Measurements from ENCODE around the gene RTN1. TPM values are rescaled to one million over a fixed set of nuclear protein-coding genes. Genes with fewer than 3 reads are reported as not detected.

RTN1 gene
- total RNA-seq, 1 donor from 2014 or later = not detected

- Histone ChIP-seq H3K27me3 (ENCODE audit: control insufficient read depth, insufficient read depth, low read length) (no peaks in the 10 kb centered on the region), H3K36me3 (ENCODE audit: control insufficient read depth, insufficient read depth, low read length) (no peaks in the 10 kb centered on the region), H3K4me3 (ENCODE audit: low read depth, low read length) (no peak overlapping the region)
- no peak for FAIRE-seq
- DNase-seq (ENCODE audit: low read depth) = no peak
- TF ChIP-seq CTCF (IDR thresholded peaks at IDR 0.05; ENCODE audit: insufficient read depth, low read length, severe bottlenecking) = no peak
Measured at GRCh38 chr14:59582161-59582560, 288.4 kb downstream of the RTN1 start.

- no peak for TF ChIP-seq CTCF (IDR thresholded peaks at IDR 0.05; ENCODE audit: insufficient read depth, low read length, severe bottlenecking)
- no peaks in the 10 kb centered on the region for H3K27me3 ChIP-seq (ENCODE audit: control insufficient read depth, insufficient read depth, low read length)
- H3K36me3 ChIP-seq (ENCODE audit: control insufficient read depth, insufficient read depth, low read length) = no peaks in the 10 kb centered on the region
- no peak for DNase-seq (ENCODE audit: low read depth)
- FAIRE-seq = no peak
- H3K4me3 ChIP-seq (ENCODE audit: low read depth, low read length) = no peak overlapping the region
Measured at GRCh38 chr14:59580911-59581310, 289.7 kb downstream of the RTN1 start.

GRCh38 chr14:59576332-59577294, 294.0 kb downstream of the RTN1 start, which contains the start of gene CCDC175:
CCDC175 (minus strand) TSS chr14:59576812; CDS start chr14:59576775, 37 bp downstream.
- peak; percentile 82 for TF ChIP-seq CTCF (IDR thresholded peaks at IDR 0.05; ENCODE audit: insufficient read depth, low read length, severe bottlenecking)
- peak within 1 kb of the TSS; percentile 28 for H3K4me3 ChIP-seq (ENCODE audit: low read depth, low read length)
- DNase-seq (ENCODE audit: low read depth) = peak; percentile 55
- no peak for FAIRE-seq
- H3K36me3 ChIP-seq (ENCODE audit: control insufficient read depth, insufficient read depth, low read length) = no peaks in the 10 kb centered on the region
- H3K27me3 ChIP-seq (ENCODE audit: control insufficient read depth, insufficient read depth, low read length) = no peaks in the 10 kb centered on the region

- no peaks in the 10 kb centered on the region for H3K27me3 ChIP-seq (ENCODE audit: control insufficient read depth, insufficient read depth, low read length)
- H3K4me3 ChIP-seq (ENCODE audit: low read depth, low read length) = no peak overlapping the region
- FAIRE-seq = no peak
- no peaks in the 10 kb centered on the region for H3K36me3 ChIP-seq (ENCODE audit: control insufficient read depth, insufficient read depth, low read length)
- TF ChIP-seq CTCF (IDR thresholded peaks at IDR 0.05; ENCODE audit: insufficient read depth, low read length, severe bottlenecking) = peak; percentile 19
- DNase-seq (ENCODE audit: low read depth) = no peak
Measured at GRCh38 chr14:59570122-59570521, 300.5 kb downstream of the RTN1 start.

GRCh38 chr14:59566725-59567124, 303.9 kb downstream of the RTN1 start:
- no peak for FAIRE-seq
- peaks cover 2% of the 10 kb centered on the region for H3K27me3 ChIP-seq (ENCODE audit: control insufficient read depth, insufficient read depth, low read length)
- DNase-seq (ENCODE audit: low read depth) = no peak
- H3K36me3 ChIP-seq (ENCODE audit: control insufficient read depth, insufficient read depth, low read length) = no peaks in the 10 kb centered on the region
- no peak for TF ChIP-seq CTCF (IDR thresholded peaks at IDR 0.05; ENCODE audit: insufficient read depth, low read length, severe bottlenecking)
- no peak overlapping the region for H3K4me3 ChIP-seq (ENCODE audit: low read depth, low read length)
